ENCODE data around the gene DMGDH.

- TF ChIP-seq, protein P1, sequence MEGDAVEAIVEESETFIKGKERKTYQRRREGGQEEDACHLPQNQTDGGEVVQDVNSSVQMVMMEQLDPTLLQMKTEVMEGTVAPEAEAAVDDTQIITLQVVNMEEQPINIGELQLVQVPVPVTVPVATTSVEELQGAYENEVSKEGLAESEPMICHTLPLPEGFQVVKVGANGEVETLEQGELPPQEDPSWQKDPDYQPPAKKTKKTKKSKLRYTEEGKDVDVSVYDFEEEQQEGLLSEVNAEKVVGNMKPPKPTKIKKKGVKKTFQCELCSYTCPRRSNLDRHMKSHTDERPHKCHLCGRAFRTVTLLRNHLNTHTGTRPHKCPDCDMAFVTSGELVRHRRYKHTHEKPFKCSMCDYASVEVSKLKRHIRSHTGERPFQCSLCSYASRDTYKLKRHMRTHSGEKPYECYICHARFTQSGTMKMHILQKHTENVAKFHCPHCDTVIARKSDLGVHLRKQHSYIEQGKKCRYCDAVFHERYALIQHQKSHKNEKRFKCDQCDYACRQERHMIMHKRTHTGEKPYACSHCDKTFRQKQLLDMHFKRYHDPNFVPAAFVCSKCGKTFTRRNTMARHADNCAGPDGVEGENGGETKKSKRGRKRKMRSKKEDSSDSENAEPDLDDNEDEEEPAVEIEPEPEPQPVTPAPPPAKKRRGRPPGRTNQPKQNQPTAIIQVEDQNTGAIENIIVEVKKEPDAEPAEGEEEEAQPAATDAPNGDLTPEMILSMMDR (IDR thresholded peaks at IDR 0.05; ENCODE audit: borderline replicate concordance, extremely low read depth, low read length, poor library complexity, severe bottlenecking), result no peak
- no peak for TF ChIP-seq EZH2 (IDR thresholded peaks at IDR 0.05; ENCODE audit: borderline replicate concordance, low read depth, low read length, severe bottlenecking)
Measured at GRCh38 chr5:78985116-78985724, 84.3 kb downstream of the DMGDH start, which contains the start of gene ARSB.

Data from DND-41 (cell line).